ENCODE data around the gene LAPTM5.

LAPTM5 gene

DNA sequence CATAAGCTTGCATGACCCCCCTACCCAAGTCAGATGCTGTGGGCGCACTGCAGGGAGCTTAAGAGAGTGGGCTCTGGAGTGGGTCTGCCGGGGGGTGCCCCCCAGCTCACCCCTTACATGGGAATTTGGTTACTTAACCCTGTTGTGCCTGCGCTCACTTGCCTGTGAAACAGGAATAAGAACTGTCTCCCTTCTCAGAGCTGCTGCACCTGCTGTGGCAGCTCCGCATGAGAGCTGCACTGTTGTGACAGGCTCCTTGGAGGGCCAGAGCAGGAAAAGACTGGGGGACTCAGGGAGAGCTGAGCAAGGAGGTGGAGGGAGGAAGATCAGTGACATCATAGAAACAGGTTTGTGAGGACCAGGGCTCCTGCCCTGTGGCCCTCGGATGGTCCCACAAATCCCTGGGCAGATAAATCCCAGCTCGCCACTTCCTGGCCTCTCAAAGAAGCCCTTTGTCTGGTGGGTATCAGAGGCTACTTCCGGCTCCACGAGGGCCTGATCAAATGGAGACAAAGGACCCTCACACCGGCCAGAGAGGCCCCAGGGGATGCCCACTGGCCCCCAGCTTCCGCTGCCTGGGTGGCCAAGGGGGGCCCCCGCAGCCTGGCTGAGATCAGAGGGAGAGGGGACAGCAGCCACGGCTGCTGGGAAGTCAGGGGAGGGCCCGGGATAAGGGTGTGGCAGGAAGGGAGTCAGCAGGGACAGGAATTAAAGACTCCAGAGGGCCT is 28.9 kb upstream of the LAPTM5 start:
- no peak for DNase-seq

DNA sequence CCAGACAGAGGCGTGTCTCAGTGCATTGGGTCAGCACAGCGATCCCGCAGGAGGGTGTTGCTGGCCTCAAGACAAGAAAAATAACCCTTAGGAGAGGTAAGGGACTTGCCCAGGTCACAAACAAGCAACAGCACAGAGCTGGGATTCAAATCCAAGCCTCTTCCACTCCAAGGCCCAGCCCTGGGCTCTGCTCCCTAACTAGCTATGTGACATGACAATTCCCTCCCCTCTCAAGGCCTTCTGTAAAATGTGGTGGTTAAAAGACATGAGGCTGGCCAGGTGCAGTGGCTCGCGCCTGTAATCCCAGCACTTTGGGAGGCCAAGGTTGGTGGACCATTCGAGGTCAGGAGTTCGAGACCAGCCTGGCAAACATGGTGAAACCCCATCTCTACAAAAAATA is 28.1 kb upstream of the LAPTM5 start:
- DNase-seq, result no peak

DNA sequence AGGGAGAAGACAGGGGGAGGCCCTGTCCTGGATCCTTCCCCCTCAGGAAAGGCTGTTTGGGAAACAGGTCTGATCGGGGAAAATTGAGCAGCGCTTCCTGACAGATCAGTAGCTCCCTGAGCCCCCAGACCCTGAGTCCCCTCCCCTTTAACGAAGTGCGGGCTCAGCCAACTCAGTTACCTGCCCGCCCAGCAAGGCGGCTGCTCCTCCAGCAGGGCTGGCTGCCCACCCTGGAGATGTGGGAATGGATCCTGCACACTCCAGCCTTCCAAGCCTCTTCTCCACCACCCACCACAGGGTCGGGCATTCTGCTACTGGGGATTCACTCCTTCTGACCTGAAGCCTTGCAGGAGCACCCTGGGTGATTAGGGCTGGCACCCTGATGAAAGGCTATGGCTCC is 27.6 kb upstream of the LAPTM5 start:
- DNase-seq, result no peak

DNA sequence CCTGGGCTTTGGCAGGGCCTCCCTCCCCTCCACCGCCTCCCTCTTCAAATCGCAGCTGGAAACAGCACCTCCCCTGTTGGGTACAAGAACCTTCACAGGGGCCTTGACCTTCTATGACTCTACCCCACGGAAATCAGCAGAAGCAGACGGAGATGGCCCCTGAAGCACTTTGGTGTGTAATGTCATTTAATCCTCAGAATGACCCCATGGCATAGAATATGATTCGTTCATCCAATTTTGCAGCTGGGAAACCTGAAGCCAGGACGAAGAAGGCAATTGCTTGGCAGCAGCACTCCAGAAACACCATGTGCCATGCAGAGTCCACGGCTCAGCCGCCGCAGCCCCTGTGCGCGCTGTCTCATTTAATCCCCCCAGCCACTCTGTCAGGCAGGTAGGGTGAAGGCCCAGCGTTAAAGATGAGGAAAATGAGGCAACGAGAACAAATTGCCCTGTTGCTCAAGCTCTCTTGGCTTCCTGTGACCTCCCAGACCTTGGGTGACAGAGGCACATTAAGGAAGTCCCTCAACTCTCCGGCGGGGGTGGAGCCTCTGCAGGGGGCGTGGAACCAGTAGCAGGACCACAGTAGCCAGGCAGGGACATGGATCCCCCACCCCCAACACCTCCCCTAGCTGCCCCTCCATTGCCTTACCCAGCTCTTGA is 25.8 kb upstream of the LAPTM5 start:
- DNase-seq, result no peak

DNA sequence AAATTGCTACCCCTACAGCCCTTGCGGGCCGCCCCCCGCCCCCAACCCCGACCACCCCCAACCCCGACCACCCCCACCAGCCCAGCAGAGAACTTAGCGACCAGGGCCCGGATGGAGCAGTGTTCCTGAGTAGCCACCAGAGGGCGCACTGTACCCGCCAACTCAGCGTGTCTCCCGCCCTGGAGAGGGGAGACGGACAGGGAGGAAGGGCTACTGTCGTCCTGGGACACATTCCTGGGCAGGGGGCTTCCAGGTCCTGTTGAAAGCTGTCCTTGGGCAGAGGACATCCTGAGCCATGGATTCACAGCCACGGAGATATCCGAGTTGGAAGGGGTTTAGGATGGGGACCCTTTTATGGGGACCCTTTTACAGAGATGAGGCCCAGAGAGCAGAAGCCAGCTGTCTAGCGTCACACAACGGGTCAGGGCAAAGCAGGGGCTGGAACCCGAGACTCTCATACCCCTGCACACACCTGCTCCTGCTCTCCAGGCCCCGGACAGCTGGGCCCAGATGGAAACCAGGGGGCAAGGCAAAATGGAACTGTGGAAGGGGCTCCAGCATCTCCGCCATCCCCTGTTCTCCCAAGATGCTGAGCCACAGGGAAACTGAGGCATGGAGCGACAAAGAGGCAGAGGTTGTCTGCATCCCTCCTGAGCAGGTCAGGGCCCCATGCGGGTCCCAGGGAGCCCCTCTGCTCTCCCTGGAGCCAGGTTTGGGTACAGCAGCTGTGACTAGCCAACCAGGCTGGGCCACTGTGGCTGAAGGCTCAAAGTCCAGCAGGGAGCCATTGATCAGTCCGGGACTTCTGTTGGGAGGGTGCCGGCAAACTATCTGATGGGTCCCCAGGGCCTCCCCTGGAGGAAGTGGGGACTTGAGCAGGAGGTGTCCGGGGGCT is 25.0 kb upstream of the LAPTM5 start:
- DNase-seq, result peak; percentile 80

DNA sequence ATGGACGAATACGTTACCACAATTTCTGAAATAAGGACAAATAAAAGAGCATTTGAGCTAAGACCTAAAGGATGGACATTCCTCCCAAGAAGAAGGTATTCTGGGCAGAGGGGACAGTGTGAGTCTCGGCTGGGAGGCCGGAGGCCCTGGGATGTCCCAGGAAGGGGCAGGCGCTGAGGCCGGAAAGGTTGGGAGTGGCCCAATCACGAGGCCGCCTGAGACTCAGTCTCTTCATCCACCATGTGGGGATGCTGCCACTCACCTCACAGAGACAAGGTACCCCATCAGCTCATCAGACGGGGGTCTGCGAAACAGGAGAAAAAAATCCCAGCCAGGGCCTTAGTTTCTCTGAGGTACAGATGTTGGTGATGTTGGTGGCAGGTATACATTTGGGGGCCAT is 24.3 kb upstream of the LAPTM5 start:
- DNase-seq, result no peak

DNA sequence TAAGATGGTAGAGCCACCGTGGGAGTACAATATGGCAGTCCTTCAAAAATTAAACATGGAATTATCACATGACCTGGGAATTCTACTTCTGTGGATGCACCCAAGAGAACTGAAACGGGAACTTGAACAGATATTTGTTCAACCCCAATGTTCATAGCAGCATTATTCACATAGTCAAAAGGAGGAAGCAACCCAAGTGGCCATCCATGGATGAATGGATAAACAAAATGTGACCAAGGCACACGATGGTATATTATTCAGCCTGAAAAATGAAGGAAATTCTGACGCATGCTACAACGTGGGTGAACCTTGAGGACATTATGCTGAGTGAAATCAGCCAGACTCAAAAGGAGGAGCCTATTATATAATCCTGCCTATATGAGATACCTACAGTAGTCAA is 22.8 kb upstream of the LAPTM5 start:
- no peak for DNase-seq

DNA sequence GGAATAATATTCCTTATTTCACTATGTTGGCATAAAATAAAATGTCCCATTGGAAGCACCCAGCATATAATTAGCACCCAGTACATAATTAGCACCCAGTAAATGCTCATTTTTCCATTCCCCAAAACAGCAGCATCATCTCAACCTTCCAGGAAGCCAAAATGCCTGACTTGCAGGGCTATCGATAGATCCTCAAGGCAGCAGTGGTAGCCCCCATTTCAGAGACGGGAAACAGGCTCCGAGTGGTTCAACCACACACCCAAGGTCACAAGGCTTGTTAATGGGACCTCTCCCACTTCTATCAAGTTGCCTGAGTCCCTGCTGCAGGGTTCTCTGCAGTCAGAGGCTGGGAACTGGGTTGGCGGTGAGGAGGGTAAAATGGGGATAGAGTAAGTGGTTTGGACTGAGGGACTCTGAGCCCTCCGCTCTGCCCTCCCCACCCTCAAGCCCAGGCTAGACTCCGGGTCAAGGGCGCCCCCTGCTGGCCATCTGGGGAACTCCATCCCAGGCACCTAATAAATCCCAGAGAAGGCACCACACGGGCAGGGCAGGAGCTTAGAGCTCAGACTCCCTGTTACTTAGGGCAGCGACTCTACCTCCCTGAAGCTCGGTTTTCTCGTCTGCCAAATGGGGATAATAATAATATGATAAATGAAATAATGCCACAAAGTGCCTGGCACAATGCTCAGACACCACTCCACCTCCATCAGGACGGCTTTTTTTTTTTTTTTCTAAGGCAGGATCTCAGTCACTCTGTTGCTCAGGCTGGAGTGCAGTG is 21.9 kb upstream of the LAPTM5 start:
- DNase-seq, result peak; percentile 89

DNA sequence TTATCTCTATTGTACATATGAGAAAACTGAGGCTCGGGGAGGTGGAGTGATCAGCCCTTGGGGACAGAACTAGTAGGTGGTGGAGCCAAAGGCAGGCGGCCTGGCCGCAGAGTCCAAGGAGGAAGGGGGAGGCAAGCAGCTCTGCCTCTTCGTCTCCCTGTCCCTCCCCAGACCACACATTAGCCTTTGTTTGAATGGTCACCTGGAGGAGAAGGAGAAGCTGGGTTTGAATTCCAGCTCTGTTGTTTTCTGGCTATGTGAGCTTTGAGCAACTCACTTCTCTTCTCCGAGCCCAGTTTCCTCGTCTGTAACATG is 21.4 kb upstream of the LAPTM5 start:
- DNase-seq, result no peak

DNA sequence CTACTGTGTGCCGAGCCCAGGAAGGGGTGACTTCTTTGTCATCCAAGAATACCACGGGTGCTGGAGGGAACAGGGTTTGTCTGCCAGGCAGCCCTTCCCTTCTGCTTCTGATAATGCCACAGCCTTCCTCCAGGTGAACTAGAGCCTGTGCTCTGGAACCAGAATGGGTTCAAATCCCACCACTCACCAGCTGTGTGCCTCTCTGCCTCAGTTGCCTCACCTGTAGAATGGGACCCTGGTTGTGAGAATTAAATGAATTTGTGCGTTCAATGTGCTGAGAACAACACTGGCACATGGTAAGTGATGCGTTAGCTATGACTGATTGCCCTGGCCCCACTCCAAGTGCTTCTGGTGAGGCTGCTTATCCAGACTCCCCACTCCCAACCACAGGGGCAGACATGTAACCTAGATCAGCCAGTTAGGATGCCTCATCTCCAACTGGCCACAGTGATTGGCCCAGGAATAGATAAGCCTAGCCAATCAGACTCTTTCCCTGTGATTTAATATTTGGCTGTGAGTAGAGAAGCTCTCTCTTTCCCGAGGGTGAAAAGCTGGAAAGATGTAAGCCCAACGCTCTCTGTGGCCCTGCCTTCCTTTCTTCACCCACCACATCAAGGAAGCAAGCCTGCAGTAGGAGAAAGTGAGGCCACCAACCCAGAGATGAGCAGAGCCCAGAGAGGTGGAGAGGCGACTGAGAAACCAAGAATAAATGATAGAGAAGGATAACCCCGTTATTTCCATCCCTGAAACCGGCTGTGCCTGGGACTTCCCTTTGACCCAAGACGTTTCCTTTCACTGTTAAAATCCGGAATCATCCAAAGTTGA is 20.8 kb upstream of the LAPTM5 start:
- peak; percentile 100 for DNase-seq

DNA sequence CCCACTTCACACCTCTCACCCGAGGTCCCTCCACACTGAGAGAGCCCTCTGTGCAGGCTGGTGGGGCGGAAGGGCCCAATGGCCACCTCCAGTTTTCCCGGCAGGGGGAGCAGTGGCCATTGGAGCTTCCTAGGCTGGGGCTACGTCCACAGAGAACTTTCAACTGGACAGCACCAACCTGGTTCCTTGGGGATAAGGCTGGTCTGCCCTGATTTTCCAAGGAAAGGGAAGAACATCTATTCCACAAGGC is 20.3 kb upstream of the LAPTM5 start:
- no peak for DNase-seq

DNA sequence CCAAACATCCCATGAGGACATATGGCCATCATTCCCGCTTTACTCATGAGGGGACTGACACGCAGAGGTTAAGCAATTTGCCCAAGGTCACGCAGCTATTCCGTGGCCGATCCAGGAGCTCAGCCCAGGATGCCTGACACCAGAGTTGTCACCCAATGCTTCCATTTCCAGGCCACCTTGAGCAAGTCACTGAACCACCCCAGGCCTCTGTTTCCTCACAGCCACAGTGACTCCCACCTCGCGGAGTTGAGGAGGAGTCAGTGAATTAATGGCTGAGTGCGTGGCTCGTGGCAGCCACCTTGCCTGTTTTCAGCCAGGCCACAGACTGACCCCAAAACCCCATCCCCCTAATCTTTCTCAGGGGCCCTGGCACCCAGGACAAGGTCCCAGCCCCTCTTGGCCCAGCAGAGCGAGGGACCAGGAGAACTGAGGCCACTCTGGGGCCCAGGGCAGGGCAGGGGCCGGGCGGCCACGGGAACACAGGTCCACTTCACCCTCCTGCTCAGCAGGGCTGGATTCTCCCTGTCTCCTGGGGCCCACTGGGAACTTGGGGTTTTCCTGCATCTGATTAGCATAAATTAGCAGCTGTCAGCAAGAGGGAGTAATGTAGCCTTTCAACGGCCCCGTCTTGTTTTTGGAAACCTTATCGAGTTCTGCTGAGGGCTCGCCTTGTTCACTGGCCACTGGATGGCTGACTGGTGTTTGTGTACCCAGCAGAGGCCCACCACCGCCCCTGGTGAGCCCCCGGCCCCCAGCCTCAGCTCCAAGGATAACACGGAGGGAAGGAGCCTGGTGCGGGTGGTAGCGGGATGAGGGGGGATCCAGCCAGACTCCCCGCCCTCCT is 19.7 kb upstream of the LAPTM5 start:
- peak; percentile 8 for DNase-seq

DNA sequence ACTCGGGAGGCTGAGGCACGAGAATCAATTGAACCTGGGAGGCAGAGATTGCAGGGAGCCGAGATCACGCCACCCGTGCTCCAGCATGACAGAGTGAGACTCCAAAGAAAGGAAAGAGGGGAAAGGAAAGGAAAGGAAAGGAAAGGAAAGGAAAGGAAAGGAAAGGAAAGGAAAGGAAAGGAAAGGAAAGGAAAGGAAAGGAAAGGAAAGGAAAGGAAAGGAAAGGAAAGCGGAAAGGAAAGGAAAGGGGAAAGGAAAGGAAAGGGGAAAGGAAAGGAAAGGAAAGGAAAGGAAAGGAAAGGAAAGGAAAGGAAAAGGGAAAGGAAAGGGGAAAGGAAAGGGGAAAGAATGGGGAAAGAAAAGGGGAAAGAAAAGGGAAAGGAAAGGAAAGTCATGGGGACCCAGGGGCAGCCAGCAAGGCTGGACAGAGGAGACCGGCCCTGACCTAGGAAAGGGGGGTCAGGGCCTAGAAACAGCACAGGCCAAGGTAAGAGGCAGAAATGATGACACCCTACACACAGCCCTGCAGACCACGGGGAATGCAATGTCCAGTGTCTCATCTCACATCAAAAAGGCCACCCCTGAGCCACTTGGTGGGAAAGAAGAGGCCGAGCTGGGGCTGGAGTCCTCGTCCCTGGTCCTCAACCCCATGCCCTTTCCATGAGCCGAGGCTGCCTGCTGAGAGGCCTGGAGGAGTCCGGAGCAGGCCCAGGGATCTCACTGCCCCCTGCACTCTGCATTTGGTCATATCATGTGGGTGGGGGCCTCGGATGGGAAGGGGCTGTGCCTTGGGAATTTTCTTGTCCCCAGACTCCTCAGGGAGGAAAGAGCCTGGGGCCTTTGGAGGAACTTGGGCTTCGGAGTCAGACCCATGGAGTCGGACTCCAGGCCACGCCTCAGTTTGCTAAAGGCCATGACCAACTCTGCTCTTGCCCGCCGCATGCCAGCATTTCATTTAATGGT is 18.8 kb upstream of the LAPTM5 start:
- DNase-seq, result no peak

DNA sequence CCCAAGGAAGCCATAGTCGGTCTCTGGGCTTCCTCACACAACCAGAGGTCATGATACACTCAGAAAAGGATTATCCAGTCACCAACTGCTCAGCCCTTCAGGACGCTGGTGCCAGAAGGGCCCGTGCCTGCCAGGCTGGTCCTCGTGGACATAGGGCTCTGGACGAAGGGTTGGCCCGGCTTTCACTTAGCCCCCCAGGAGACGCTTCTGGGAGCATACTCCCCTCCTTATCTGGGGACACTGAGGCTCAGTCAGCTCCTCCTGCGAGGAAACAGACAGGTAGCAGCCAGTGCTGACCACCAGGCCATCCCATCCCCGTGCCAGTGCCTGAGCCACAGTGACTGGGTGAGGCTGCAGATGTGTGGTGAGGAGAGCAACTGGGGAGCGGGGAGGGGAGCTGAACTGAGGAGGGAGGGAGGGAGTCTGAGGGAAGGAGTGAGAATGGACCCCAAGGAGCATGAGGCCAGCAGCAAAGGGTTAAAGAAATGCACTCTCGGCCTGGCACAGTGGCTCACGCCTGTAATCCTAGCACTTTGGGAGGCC is 17.9 kb upstream of the LAPTM5 start:
- no peak for DNase-seq

DNA sequence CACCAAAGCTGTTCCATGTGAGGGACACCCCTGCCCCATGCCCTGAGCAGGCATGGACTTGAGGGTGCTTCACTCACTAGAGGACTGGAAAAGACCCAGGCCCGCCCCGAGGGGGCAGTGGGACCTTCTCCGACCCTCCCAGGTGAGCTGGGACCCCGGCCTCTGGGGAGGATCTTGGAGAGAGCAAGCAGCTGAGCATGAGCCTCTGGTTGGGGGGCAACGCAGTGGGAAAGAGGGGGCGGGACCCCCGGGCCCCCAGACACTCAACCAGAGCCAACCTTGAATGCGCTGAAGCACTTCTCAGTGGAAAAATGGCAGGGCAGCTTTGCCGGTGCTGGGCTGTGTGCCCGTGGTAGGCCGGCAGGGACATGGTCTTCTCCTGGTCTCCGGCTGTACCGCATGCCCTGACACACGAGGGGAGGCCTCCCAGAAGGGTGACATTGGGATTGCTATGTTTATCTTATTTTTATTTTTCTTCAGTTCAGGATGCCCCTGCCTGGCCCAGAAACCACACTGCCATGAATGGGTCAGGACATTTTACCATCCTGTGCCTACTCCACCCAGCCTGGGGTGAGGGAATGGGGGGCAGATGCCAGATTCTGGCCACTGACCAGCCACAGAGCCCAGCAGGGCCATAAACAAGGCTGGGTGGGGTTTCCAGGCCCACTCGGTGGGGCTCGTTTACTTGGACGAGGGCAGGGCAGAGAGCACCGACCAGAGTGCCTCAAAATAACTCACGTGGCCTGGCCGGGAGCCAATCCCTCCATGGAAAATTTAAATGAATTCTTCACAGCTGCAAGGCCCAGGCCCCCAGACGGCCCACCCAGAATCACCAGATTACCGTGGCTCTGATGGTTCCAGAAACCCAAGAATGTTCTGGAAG is 17.2 kb upstream of the LAPTM5 start:
- DNase-seq, result peak; percentile 21

DNA sequence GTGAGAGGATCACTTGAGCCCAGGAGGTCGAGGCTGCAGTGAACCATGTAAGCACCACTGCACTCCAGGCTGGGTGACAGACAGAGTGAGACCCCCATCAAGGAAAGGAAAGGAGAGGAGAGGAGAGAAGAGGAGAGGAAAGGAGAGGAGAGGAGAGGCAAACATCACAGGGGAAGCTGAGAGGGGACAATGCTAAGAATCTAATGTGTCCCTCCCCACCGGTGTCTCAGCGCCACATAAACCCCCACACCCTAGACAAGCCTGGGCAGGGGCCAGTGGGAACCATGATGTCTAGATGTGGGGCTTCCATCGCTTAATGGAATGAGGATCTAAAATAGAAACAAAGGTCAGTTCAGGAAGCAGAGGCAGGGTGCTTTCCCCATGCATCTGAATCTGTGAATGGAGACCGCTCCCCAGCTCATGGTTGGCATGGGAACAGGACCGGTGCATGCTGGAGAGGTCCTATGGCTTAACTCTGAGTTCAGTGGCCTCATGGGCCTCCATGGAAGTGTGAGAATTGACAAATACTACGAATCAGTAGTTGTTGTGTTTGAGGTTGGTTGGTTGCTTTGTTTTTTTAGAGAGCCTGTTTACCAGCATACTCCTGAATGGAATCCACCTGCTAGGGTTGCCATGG is 16.3 kb upstream of the LAPTM5 start:
- DNase-seq, result no peak

DNA sequence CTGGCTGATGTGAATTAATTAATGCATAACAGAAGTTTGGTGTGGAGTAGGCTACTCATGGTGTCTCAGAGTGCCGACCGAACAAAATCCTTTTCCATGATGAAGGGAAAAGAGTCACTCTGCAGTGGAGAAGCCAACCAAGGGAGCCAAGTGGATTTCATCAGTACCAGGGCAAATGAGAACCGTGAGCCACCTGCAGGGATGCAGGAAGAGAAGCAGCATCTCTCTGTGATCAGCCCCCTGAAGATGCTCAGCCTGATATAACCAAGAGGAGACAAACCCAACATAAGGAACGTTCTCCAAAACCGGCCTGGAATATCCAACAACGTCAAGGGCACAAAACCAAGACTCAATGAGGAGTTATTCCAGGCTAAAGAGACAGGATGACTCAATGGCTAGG is 13.4 kb upstream of the LAPTM5 start:
- DNase-seq, result no peak

DNA sequence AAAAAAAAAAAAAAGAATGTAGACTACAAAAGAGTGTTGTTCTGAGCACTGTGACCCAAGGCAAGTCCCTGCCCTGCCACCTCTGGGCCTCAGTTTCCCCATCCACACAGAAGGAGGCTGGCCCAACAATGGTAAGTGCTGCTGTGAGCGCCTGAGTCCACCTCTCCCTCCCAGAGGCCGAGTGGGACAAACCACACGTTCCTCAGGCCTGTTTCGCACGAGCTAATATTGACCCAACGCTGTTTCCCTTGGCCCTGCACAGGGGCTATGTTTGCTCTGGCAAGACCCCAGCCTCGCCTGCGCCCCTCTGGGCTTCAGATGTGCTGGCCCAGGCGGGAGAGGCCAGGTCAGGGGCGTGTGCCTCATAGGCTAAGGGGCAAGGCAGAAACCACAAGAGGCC is 12.6 kb upstream of the LAPTM5 start:
- no peak for DNase-seq
